Ovary (tissue), 9 donors: ENCODE measurements around the gene LUZP2. TPM values are rescaled to one million over a fixed set of nuclear protein-coding genes. Genes with fewer than 3 reads are reported as not detected.

Source experiments
- DNase-seq, 5 donors: peaks; one replicate each; pipeline ENCODE4 v3.0.0-alpha.2; 2019 to 2020
- H3K27ac ChIP-seq, 2 donors: fragments of 200-600 bp; one replicate each; pipeline versions ENCODE4 v1.5.1 to v1.8.0; 2019 to 2022
- H3K27me3 ChIP-seq: fragments of 200-600 bp; one replicate; pipeline ENCODE4 v1.8.0; 2022
- H3K36me3 ChIP-seq: fragments of 200-600 bp; sonication (generic); one replicate; pipeline ENCODE4 v1.5.1; 2019
- H3K4me1 ChIP-seq: one replicate; pipeline ENCODE4 v1.8.1; 2013; ENCODE audit warnings: mild to moderate bottlenecking, moderate library complexity; ENCODE audit not compliant: insufficient read depth
- H3K4me3 ChIP-seq: fragments of 200-600 bp; sonication (generic); one replicate; pipeline ENCODE4 v1.5.1; 2017
- H3K9me3 ChIP-seq, 2 donors: fragments of 200-600 bp in 1 of 2; sonication (generic) in 1 of 2; one replicate each; pipeline versions ENCODE4 v1.5.1 to v1.8.1; 2013 to 2019; ENCODE audit warnings: mild to moderate bottlenecking in 1 of 2, moderate library complexity in 1 of 2
- EP300 ChIP-seq: sonication (generic); formaldehyde crosslinking; IDR thresholded peaks from one replicate; pipeline ENCODE4 v1.6.1; 2017; ENCODE audit warnings: antibody characterized with exemption
- POLR2A ChIP-seq: fragments of 450-650 bp; IDR thresholded peaks from one replicate; pipeline ENCODE4 v1.6.1; 2017; ENCODE audit warnings: antibody characterized with exemption, mild to moderate bottlenecking, moderate library complexity
- WGBS, 3 donors: extraction: QIAGEN DNeasy Blood & Tissue Kit in 1 of 3; methylation state at CpG; one replicate each; pipeline versions ENCODE4 v1.1.5 to v1.1.7; 2013 to 2017; 5-methylcytosine and 5-hydroxymethylcytosine counted together
- intact Hi-C, 4 donors: fragments of 100-400 bp; cut with DNase I; formaldehyde crosslinking; loops; one replicate each; pipeline versions ENCODE4 v1.11.0 to v1.15.1; 2022 to 2023
- polyA plus RNA-seq, 2 donors: library from polyadenylated mRNA; stranded (reverse); fragments of 200-250 nt in 1 of 2; fragments of 350-450 nt in 1 of 2; fragmentation: Illumina TruSeq in 1 of 2; extraction: RNeasy Lipid Tissue Mini Kit (QIAGEN cat#74804) in 1 of 2; gene quantifications; one replicate each; pipeline ENCODE4 v1.2.3, GENCODE V29; 2013 to 2014
- total RNA-seq, 7 donors: library from RNA; depleted of rRNA in 2 of 7; stranded (reverse); fragments of >200 nt in 2 of 7; fragmentation: NEBNext Ultra II Directional in 3 of 7; extraction: Animal tissue kit (Norgen Biotek cat#: 25700) in 3 of 7; gene quantifications; one replicate each; pipeline versions ENCODE4 v1.1.0 to v1.2.4, GENCODE V29; 2016 to 2023
- TF ChIP-seq, protein P1 (sequence below), 3 donors: fragments of 450-650 bp in 2 of 3; fragments of 200-600 bp in 1 of 3; IDR thresholded peaks; one replicate each; pipeline versions ENCODE4 v1.5.1 to v1.8.0; 2016 to 2022; ENCODE audit warnings: antibody characterized with exemption in 3 of 3, mild to moderate bottlenecking in 1 of 3
- donor health status: DM: no; HTN: no; CAD: no; lungs with moderate emphysema.
- donor health status: DM: no; HTN: no; CAD: no.
- donor health status: Bipolar disorder and iron deficiency.
- donor health status: DM: yes; HTN: yes; CAD: no.
- donor health status: DM: no; HTN: no; CAD: no.
- donor health status: DM: yes; HTN: yes; CAD: no.

The LUZP2 gene
- total and polyA plus RNA-seq, 9 donors: 0.04 to 0.23 (median 0.07) TPM; not detected in 6

DNA sequence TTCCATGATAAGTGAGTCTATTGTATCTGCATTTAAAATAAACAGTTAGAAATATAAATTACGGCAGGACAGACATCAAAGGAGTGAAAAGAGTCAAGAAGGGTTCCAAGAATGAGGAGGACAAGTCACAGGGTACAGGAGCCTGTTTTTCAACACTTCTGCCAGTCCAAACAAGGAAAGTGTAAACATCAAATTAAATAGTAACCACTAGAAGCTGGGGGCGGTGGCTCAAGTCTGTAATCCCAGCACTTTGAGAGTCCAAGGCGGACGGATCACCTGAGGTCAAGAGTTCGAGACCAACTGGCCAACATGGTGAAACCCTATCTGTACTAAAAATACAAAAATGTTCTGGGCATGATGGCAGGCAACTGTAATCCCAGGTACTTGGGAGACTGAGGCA, 219.6 kb downstream of the LUZP2 start:
- no peaks in the 10 kb centered on the region for H3K4me1 ChIP-seq
- H3K36me3 ChIP-seq: no peaks in the 10 kb centered on the region
- intact Hi-C loops: no loop called here
- no peaks in the 10 kb centered on the region for H3K9me3 ChIP-seq
- no peak for TF ChIP-seq EP300
- TF ChIP-seq, protein P1, sequence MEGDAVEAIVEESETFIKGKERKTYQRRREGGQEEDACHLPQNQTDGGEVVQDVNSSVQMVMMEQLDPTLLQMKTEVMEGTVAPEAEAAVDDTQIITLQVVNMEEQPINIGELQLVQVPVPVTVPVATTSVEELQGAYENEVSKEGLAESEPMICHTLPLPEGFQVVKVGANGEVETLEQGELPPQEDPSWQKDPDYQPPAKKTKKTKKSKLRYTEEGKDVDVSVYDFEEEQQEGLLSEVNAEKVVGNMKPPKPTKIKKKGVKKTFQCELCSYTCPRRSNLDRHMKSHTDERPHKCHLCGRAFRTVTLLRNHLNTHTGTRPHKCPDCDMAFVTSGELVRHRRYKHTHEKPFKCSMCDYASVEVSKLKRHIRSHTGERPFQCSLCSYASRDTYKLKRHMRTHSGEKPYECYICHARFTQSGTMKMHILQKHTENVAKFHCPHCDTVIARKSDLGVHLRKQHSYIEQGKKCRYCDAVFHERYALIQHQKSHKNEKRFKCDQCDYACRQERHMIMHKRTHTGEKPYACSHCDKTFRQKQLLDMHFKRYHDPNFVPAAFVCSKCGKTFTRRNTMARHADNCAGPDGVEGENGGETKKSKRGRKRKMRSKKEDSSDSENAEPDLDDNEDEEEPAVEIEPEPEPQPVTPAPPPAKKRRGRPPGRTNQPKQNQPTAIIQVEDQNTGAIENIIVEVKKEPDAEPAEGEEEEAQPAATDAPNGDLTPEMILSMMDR (IDR thresholded peaks at IDR 0.05): no peak
- TF ChIP-seq POLR2A: no peak
- no peaks in the 10 kb centered on the region for H3K27me3 ChIP-seq
- no peak for DNase-seq
- no peak overlapping the region for H3K27ac ChIP-seq
- no peak overlapping the region for H3K4me3 ChIP-seq
- WGBS, 3 donors: 81 to 85% (median 84%) methylated on average over 5 of the region's 5 CpGs

DNA sequence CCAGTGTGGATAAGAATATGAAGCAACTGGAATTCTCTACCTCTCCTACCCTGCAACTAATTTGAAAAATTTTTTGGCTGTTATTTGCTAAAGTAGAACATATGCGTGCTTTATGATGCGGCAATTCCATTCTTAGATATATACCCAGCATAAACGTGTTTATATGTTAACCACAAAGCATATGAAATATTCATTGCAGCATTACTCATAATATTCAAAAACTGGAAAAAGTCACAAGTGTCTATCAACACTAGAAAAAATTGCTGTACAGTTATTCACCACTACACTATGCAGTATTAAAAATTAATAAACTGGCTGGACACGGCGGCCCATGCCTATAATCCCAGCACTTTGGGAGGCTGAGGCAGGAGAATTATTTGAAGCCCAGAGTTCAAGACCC, 226.4 kb downstream of the LUZP2 start:
- intact Hi-C loops: no loop called here
- Histone ChIP-seq H3K36me3 (no peaks in the 10 kb centered on the region), H3K27me3 (no peaks in the 10 kb centered on the region), H3K9me3 (no peaks in the 10 kb centered on the region), H3K27ac (no peak overlapping the region), H3K4me1 (no peaks in the 10 kb centered on the region), H3K4me3 (no peak overlapping the region)
- no peak for TF ChIP-seq EP300
- TF ChIP-seq POLR2A: no peak
- TF ChIP-seq, protein P1 (IDR thresholded peaks at IDR 0.05): no peak
- DNase-seq: no peak
- 92 to 95% (median 94%) methylated on average over 5 of the region's 5 CpGs for WGBS, 3 donors

DNA sequence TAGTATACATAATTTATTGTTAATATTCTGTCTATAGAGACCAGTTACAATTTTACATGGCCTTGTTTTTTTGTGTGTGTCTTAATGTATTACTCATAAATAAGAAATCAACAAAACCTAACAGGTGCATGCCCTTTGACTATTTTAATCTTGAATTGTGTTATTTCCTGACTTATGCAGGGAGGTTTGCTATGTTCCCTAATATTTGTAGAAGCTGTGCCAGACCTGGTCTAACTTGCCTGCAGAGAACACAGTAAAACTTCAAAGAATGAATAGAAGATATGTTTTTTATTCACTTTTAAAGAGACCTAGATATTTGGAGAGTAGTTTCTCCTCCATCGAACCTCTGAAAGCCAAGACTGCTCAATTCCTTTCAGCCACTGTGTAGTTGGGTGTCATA, 234.7 kb downstream of the LUZP2 start:
- no peaks in the 10 kb centered on the region for H3K36me3 ChIP-seq
- DNase-seq: no peak
- H3K4me1 ChIP-seq: no peaks in the 10 kb centered on the region
- WGBS, 3 donors: 78 to 88% (median 78%) methylated on average over 1 of the region's 1 CpG
- no peaks in the 10 kb centered on the region for H3K9me3 ChIP-seq
- H3K27ac ChIP-seq: no peak overlapping the region
- TF ChIP-seq, protein P1 (IDR thresholded peaks at IDR 0.05): no peak
- TF ChIP-seq POLR2A (no peak), EP300 (no peak)
- intact Hi-C loops: no loop called here
- H3K4me3 ChIP-seq: no peak overlapping the region
- H3K27me3 ChIP-seq: no peaks in the 10 kb centered on the region

DNA sequence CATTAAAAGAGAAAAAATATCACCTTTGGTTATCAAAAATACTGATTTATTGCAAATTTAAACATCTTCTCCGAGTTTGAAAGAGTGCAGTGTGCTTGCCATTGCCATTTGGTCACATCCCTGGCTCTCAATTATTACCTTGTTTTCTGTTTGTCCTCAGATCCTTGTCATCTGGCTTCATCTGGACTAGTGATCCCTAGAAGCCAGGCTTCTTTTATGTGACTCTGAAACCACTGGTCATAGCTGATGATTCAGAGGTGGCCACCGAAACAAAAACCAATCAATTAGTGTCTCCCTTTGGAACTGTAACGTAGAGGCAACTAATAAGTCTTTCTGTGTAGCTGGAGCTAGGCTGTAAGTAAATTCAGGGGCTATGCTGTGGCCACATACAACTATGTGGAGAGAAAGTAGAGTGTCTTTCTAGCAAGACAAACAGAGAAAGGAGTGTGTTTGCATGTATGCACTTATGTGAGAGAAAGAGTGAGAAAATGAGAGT, 237.9 kb downstream of the LUZP2 start:
- intact Hi-C loops: no loop called here
- H3K9me3 ChIP-seq: no peaks in the 10 kb centered on the region
- no peaks in the 10 kb centered on the region for H3K4me1 ChIP-seq
- no peaks in the 10 kb centered on the region for H3K36me3 ChIP-seq
- WGBS, 3 donors: 44 to 73% (median 70%) methylated on average over 3 of the region's 3 CpGs
- no peak for DNase-seq
- TF ChIP-seq POLR2A (no peak), EP300 (no peak)
- TF ChIP-seq, protein P1 (IDR thresholded peaks at IDR 0.05): no peak
- no peak overlapping the region for H3K27ac ChIP-seq
- H3K4me3 ChIP-seq: no peak overlapping the region
- H3K27me3 ChIP-seq: no peaks in the 10 kb centered on the region
